A673 (cell line): Measurements from ENCODE around the gene TBX22.
"Not testable (repeated sequence)": the region's sequence is repeated elsewhere in the genome, so short reads cannot be mapped to it uniquely, and the experiment has no call there.

ENCODE experiments used
- EZH2 ChIP-seq: fragments of 200-600 bp; sonication (generic); IDR thresholded peaks from 2 replicates; pipeline ENCODE4 v1.6.1; 2017; ENCODE audit warnings: borderline replicate concordance, low read depth, mild to moderate bottlenecking, mixed read lengths, antibody characterized with exemption, low read length; ENCODE audit not compliant: poor library complexity, severe bottlenecking
- TF ChIP-seq, protein P1 (sequence below): fragments of 300-800, 200-600 bp; sonication (generic); conservative IDR thresholded peaks from 2 replicates; pipeline ENCODE4 v1.5.1; 2017; ENCODE audit warnings: low read depth, mild to moderate bottlenecking, antibody characterized with exemption, low read length, moderate library complexity, mixed read lengths

DNA sequence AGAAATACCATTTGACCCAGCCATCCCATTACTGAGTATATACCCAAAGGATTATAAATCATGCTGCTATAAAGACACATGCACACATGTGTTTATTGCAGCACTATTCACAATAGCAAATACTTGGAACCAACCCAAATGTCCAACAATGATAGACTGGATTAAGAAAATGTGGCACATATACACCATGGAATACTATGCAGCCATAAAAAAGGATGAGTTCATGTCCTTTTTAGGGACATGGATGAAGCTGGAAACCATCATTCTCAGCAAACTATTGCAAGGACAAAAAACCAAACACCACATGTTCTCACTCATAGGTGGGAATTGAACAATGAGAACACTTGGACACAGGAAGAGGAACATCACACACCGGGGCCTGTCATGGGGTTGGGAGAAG is 61.1 kb downstream of the TBX22 start:
- not testable (repeated sequence) for TF ChIP-seq EZH2
- TF ChIP-seq, protein P1, sequence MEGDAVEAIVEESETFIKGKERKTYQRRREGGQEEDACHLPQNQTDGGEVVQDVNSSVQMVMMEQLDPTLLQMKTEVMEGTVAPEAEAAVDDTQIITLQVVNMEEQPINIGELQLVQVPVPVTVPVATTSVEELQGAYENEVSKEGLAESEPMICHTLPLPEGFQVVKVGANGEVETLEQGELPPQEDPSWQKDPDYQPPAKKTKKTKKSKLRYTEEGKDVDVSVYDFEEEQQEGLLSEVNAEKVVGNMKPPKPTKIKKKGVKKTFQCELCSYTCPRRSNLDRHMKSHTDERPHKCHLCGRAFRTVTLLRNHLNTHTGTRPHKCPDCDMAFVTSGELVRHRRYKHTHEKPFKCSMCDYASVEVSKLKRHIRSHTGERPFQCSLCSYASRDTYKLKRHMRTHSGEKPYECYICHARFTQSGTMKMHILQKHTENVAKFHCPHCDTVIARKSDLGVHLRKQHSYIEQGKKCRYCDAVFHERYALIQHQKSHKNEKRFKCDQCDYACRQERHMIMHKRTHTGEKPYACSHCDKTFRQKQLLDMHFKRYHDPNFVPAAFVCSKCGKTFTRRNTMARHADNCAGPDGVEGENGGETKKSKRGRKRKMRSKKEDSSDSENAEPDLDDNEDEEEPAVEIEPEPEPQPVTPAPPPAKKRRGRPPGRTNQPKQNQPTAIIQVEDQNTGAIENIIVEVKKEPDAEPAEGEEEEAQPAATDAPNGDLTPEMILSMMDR = not testable (repeated sequence)
